Measurements from ENCODE around the gene SMG6. TPM values are rescaled to one million over a fixed set of nuclear protein-coding genes. Genes with fewer than 3 reads are reported as not detected.

Gene SMG6
- total RNA-seq, 1 experiment from 2014 or later = 15.3 TPM

DNA sequence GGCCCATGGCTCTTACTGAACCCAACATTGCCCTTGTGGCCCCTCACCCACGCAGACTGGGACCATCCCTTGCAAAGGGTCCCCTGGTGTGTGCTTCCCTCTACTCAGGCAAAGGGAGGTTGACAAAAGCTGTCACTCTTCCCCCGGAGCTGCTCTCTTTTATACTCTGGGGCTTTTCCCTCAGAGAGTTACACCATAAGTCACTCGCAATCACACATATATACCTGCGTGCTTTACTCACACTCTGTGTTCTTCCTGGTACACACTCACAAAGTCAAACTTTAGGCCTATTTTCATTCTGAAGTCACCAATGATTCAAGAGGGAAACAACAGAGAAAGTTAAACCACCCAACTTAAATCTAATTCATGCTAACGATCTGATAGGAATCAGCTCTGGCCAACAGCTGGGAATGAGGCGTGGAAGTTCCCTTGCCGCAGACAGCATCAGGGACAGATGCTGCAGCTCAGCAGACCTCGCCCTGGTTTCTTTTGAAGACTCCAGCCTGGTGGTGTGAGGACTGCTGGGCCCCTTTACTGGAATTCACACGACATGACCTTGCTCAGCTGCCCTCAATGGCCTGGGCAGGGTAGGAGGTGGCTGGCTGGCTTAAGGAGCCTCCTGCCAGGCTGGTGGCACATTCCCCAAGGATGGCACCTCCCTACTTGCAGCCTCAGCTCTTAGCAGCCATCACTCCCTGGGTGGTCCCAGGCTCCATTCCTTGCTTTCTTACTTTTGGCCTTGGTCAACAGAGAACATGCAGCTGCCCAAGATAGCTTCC lies 221.4 kb downstream of the SMG6 start:
- H3K36me3 ChIP-seq = no peaks in the 10 kb centered on the region; the same call in none of the 2 replicates
- no peaks in the 10 kb centered on the region for H3K9me3 ChIP-seq
- DNase-seq = no peak
- no peaks in the 10 kb centered on the region for H3K27me3 ChIP-seq
- H3K4me3 ChIP-seq = no peak overlapping the region

DNA sequence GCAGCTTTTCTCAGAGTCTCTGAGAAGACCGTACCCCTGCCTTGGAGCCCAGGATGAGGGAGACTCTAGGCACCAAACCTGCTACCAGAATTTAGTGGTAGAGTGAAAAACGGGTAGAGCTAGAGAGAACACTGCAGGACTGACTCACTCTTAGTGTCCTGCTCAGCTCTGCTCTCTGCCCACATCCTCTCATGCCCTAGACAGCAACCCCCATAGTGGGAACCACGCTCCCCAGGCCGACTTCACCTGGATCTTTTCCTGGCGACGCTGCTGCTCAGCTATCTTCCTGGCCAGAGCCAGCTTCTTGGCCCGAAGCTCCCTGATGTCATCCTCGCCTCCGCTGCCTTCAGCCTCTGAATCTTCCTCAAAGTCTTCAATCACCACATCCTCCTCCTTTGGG lies 222.0 kb downstream of the SMG6 start:
- Histone ChIP-seq H3K27me3 (no peaks in the 10 kb centered on the region), H3K4me3 (no peak overlapping the region), H3K9me3 (no peaks in the 10 kb centered on the region), H3K36me3 (no peaks in the 10 kb centered on the region; the same call in none of the 2 replicates)
- no peak for DNase-seq

DNA sequence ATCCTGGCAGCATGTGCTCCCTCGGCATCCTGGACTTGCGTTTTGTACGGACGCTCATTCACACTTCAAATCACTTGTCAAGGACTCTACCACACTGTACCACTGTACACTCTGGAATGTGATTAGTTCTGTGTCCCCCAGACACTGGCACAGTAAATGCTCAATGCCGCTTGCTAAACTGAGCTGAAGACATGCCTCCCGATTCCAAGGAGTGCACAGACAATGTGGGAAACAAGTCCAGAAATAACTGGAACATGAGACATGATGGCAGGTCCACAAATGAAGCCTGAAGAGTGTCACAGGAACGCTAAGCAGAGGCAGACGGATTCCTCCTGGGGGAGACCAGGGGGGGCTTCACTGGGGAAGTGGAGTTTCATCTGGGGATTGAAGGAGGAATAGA lies 226.5 kb downstream of the SMG6 start:
- Histone ChIP-seq H3K4me3 (no peak overlapping the region), H3K9me3 (no peaks in the 10 kb centered on the region), H3K36me3 (no peaks in the 10 kb centered on the region; the same call in none of the 2 replicates), H3K27me3 (no peaks in the 10 kb centered on the region)
- no peak for DNase-seq

DNA sequence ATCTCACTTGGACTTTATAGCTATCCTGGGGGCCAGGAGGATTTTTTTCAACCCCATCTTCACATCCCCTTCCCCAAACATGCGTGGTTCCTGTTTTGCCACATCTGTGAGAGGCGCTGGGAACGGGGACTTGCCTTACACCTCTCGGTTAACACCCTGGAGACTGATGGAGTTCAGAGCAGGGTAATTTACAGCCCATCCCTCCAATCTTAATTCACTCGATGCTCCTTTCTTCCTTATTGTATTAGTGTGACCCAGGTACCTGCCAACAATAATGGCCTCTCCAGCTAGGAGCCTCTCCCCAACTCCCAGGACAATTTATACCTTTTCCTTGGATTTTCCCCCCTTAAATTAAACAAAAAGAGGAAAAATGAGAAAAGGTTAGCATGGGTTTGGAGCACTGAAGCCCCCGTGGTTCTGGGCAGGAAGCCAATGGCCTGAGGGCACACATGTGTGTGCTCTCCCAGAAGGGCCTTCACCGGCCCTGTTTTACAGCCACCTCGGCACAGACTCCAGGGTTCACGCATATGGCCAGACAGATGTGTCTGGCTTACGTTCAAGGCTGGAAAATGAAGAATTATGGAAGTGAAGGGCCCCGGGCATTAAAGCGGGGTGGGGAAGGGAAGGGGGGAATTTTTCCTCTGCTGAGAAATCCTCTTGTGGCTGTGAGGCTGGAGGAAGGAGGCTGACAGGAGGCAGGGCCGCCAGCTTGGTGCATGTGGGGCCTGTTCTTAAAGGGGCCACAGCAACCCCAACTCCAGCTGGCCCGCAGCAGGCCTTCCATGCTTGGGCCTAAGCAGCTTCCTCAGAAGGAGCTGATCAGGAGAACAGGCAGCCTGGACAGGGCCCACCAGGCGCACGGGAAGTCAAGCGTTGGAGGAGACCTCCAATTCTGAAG lies 227.2 kb downstream of the SMG6 start:
- Histone ChIP-seq H3K36me3 (no peaks in the 10 kb centered on the region; the same call in none of the 2 replicates), H3K4me3 (no peak overlapping the region), H3K27me3 (no peaks in the 10 kb centered on the region), H3K9me3 (no peaks in the 10 kb centered on the region)
- DNase-seq = no peak

DNA sequence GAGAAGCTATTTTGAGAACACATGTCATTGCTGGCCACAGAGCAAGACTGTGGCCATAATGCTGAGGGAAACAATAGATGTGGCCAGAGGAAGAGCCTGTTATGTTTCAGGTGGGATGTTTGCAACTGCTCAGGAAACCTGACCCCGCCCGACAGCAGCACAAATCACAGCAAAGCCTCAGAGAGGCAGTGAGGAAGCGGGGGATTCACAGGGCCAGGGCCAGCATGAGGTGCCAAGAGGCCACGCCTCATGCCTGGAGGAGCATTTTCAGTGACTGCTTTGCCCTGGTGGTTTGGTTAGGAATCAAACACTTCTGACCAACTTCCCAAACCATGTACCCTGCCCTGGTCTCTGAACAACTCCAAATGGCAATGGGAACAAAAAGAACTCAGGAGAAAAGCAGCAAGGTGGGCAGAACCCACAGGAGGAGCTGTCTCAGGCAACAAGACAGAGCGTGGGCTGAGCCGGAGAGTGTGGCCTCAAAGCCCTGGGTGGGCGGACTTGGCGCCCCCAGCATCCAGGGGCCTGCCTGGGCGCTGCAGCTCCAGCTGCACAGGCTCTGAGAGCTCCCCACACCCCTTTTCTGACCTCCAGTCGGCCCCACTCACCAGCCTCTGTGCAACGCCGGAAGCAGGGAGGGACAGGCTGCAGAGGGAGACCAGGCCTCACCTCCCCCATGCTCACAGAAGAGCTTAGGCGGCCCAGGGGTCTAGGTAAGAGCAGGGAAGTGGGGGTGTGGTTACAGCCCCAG lies 228.1 kb downstream of the SMG6 start:
- peak; percentile 43 for DNase-seq
- Histone ChIP-seq H3K36me3 (no peaks in the 10 kb centered on the region; the same call in 1 of the 2 replicates), H3K27me3 (no peaks in the 10 kb centered on the region)

GRCh38 chr17:2074919-2075318 lies 228.7 kb downstream of the SMG6 start:
- no peak for DNase-seq
- no peaks in the 10 kb centered on the region for H3K9me3 ChIP-seq
- no peaks in the 10 kb centered on the region for H3K27me3 ChIP-seq
- H3K4me3 ChIP-seq = no peak overlapping the region
- H3K36me3 ChIP-seq = no peaks in the 10 kb centered on the region; the same call in 1 of the 2 replicates

More for the DNA sequence above, 228.1 kb downstream of the SMG6 start:
- no peak overlapping the region for H3K4me3 ChIP-seq
- H3K9me3 ChIP-seq = no peaks in the 10 kb centered on the region

- no peaks in the 10 kb centered on the region for H3K9me3 ChIP-seq
- no peak overlapping the region for H3K4me3 ChIP-seq
- DNase-seq = no peak
- H3K27me3 ChIP-seq = no peaks in the 10 kb centered on the region
- H3K36me3 ChIP-seq = no peaks in the 10 kb centered on the region
These were observed 231.9 kb downstream of the SMG6 start for GRCh38 chr17:2071455-2072281.

DNA sequence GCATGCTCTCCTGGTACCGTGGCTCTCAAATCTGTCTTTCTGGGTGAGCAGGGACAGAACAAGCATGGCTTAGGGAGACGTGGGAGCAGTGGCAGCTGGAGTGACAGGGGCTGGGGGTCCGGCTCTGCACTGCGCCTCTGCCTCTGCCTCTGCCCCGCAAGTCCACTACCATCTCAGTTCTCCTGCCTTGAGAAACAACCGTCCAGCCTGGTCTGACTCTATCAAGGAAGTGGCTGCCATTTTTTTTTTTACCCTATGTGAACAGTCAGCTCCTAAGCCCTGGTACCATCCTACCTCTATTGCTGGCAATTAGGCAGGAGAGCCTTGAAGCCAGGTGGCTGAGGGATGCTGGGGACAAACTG lies 232.6 kb downstream of the SMG6 start:
- H3K27me3 ChIP-seq = no peaks in the 10 kb centered on the region
- DNase-seq = no peak

GRCh38 chr17:2070241-2071023 lies 233.2 kb downstream of the SMG6 start:
- no peaks in the 10 kb centered on the region for H3K9me3 ChIP-seq
- H3K4me3 ChIP-seq = no peak overlapping the region
- H3K36me3 ChIP-seq = no peaks in the 10 kb centered on the region
- no peak for DNase-seq
- H3K27me3 ChIP-seq = no peaks in the 10 kb centered on the region

More for the DNA sequence above, 232.6 kb downstream of the SMG6 start:
- Histone ChIP-seq H3K9me3 (no peaks in the 10 kb centered on the region), H3K36me3 (no peaks in the 10 kb centered on the region), H3K4me3 (no peak overlapping the region)

GRCh38 chr17:2068519-2069051 lies 235.0 kb downstream of the SMG6 start:
- Histone ChIP-seq H3K4me3 (no peak overlapping the region), H3K9me3 (no peaks in the 10 kb centered on the region), H3K36me3 (peaks cover 2% of the 10 kb centered on the region; the same call in 1 of the 2 replicates), H3K27me3 (no peaks in the 10 kb centered on the region)
- DNase-seq = peak; percentile 33

DNA sequence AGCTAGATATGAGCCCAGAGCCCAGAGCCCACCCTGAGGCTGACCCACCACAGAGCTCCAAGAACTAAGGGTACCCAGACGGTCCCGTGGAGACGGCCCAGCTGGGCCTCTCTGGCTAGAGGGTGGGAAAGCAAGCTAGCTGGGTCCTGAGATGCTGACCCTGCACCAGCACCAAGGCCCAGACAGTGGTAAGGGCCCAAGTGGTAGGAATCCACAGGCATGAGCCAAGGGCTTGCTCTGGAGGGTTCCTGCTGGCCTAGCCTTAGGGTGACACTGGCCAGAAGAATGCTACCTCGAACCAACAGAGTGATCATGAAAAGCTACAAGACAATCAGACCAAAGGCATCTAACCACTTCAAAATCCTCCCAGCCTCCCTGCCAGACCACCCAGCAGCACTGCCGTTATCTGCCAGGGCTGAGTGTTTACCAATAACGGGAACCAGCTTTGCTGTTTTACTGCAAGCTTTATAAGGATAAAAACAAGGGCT lies 235.5 kb downstream of the SMG6 start:
- H3K4me3 ChIP-seq = no peak overlapping the region
- no peak for DNase-seq
- H3K27me3 ChIP-seq = no peaks in the 10 kb centered on the region
- no peaks in the 10 kb centered on the region for H3K9me3 ChIP-seq
- peaks cover 2% of the 10 kb centered on the region; the same call in 1 of the 2 replicates for H3K36me3 ChIP-seq

DNA sequence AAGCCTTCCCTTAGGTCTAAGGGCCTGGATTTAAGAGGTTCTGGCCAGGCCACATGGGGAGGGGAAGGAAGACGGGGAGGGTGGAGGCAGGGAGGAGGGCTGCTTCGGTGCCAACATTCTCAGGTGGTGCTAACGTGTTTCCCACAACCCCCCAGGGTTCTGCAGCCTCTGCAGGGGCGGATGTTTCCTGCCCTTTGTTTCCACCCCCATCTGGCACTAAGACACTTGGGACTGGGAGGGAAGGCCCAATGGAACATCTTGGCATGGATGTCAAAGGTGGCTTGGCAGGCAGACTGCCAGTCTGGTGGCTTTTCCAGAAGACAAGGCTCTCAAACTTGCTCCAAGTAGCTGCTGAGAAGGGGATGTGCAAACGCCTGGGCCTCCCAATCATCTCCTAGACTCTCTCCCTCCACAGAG lies 236.0 kb downstream of the SMG6 start:
- no peaks in the 10 kb centered on the region for H3K27me3 ChIP-seq
- peaks cover 2% of the 10 kb centered on the region; the same call in 1 of the 2 replicates for H3K36me3 ChIP-seq
- no peak for DNase-seq
- H3K4me3 ChIP-seq = no peak overlapping the region
- no peaks in the 10 kb centered on the region for H3K9me3 ChIP-seq

DNA sequence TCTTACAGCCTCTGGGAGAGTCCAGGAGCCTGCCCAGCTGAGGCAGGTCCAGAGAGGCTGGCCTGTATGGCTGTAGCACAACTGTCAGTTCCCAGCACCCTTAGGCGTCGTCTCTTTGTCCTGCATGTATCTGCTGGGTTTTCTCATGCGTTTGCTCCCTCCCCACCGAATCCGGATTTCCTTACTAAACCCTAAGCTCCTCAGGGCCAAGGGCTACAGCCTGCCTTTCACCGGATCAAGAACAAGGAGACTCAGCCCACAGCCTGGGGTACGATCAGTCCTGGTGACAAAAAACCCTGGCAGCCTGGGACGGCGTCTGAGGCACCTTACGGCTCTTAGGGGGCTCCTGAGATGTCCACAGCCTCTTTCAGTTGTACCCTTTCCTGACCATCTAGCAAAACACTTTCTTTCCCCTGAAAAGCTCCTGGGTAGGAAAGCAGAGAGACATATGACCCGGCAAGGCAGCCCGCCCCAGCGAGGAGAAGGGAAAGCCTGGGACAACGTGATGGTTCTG lies 236.5 kb downstream of the SMG6 start:
- H3K4me3 ChIP-seq = no peak overlapping the region
- no peak for DNase-seq
- no peaks in the 10 kb centered on the region for H3K27me3 ChIP-seq
- peaks cover 2% of the 10 kb centered on the region; the same call in 1 of the 2 replicates for H3K36me3 ChIP-seq
- no peaks in the 10 kb centered on the region for H3K9me3 ChIP-seq

DNA sequence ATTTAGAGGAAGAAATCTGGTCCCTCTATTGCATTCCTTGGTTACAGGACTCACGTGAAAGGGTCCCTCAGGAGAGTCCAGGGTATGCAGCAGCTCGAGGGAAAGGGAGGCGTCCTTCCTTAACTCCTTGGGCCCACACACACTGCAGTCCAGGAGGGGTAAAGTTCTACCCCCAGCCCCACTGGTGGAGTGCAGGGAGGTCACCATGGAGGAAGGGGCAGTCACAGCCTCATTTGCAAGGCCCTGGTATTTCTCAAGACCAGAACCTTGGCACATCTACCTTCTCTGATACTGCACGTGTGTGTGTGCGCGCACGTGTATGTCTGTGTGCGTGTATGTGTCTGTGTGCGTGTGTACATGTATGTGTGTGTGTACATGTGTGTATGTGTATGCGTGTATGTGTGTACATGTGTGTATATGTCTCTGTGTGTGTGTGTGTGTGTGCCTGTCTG lies 237.6 kb downstream of the SMG6 start:
- H3K27me3 ChIP-seq = no peaks in the 10 kb centered on the region
- no peak for DNase-seq
- no peaks in the 10 kb centered on the region for H3K9me3 ChIP-seq
- no peak overlapping the region for H3K4me3 ChIP-seq
- peaks cover 2% of the 10 kb centered on the region; the same call in 1 of the 2 replicates for H3K36me3 ChIP-seq
